ENCODE measurements around the gene KRT33A.

The KRT33A gene

DNA sequence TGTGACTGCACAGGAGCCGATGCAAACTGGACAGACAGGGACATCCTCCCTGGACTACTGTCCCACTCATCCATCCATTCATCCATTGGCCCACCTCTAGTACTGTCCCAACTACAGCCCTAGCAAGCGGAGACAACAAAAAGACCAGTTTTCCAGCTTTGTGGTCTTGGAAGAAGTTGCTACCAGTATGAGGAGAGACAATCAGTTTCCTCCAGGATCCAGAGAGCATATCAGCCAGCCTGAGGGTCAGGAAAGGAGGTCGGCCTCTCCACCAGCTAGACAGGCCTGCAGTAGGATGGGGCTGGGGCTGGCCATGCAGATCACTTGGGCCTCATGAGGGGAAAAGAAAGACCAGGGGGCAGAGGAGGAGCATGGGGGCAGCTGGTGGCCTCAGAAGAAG is 16.8 kb downstream of the KRT33A start:
- Histone ChIP-seq H3K9me3 (ENCODE audit: insufficient read depth, low read length) (no peaks in the 10 kb centered on the region), H4K20me1 (ENCODE audit: low read depth, low read length) (no peaks in the 10 kb centered on the region), H3K27ac (ENCODE audit: low read depth, low read length) (no peak overlapping the region), H3K79me2 (ENCODE audit: insufficient read depth, low read length) (no peaks in the 10 kb centered on the region), H3K4me3 (ENCODE audit: insufficient read depth, low read length, poor library complexity, severe bottlenecking) (no peak overlapping the region), H3K9me2 (replicated peaks; ENCODE audit: insufficient read depth, low read length) (no peaks in the 10 kb centered on the region), H3F3A (ENCODE audit: insufficient read depth) (no peaks in the 10 kb centered on the region), H3K9ac (ENCODE audit: low read length) (no peak overlapping the region), H3K36me3 (ENCODE audit: low read length) (no peaks in the 10 kb centered on the region), H3K27me3 (ENCODE audit: low read length) (no peaks in the 10 kb centered on the region), H2AFZ (ENCODE audit: low read depth, low read length, severe bottlenecking) (no peak overlapping the region), H3K4me2 (ENCODE audit: low read depth, low read length, poor library complexity, severe bottlenecking) (no peak overlapping the region)
- TF ChIP-seq, protein P1, sequence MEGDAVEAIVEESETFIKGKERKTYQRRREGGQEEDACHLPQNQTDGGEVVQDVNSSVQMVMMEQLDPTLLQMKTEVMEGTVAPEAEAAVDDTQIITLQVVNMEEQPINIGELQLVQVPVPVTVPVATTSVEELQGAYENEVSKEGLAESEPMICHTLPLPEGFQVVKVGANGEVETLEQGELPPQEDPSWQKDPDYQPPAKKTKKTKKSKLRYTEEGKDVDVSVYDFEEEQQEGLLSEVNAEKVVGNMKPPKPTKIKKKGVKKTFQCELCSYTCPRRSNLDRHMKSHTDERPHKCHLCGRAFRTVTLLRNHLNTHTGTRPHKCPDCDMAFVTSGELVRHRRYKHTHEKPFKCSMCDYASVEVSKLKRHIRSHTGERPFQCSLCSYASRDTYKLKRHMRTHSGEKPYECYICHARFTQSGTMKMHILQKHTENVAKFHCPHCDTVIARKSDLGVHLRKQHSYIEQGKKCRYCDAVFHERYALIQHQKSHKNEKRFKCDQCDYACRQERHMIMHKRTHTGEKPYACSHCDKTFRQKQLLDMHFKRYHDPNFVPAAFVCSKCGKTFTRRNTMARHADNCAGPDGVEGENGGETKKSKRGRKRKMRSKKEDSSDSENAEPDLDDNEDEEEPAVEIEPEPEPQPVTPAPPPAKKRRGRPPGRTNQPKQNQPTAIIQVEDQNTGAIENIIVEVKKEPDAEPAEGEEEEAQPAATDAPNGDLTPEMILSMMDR (IDR thresholded peaks at IDR 0.05; ENCODE audit: insufficient read depth, low read length, poor library complexity, severe bottlenecking): no peak
- no peak for TF ChIP-seq EZH2phosphoT487 (conservative IDR thresholded peaks at IDR 0.05; ENCODE audit: low read length)

DNA sequence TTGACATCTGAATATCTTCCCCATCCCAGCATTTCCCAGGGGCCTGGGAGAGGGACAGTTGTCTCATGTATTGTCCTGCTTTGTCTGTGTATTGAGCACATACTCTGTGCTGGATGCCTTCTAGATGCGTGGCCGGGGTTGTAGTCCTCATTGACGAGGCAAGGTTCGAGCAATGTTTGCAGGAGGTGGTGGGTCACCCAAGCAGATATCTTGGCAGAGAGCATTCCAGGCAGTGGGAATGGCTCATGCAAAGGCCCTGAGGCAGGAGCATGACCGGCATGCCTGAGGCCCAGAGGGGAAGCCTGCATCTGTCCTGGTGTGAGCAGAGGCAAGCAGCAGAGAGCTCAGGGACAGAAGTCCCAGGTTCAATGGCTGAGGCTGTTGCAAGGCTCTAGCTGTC is 17.5 kb downstream of the KRT33A start:
- no peak for TF ChIP-seq EZH2phosphoT487 (conservative IDR thresholded peaks at IDR 0.05; ENCODE audit: low read length)
- TF ChIP-seq, protein P1 (IDR thresholded peaks at IDR 0.05; ENCODE audit: insufficient read depth, low read length, poor library complexity, severe bottlenecking): no peak
- no peaks in the 10 kb centered on the region for H3K9me2 ChIP-seq (replicated peaks; ENCODE audit: insufficient read depth, low read length)
- H3K9me3 ChIP-seq (ENCODE audit: insufficient read depth, low read length): no peaks in the 10 kb centered on the region
- H2AFZ ChIP-seq (ENCODE audit: low read depth, low read length, severe bottlenecking): no peak overlapping the region
- H3K27me3 ChIP-seq (ENCODE audit: low read length): no peaks in the 10 kb centered on the region
- no peaks in the 10 kb centered on the region for H3K79me2 ChIP-seq (ENCODE audit: insufficient read depth, low read length)
- H3K36me3 ChIP-seq (ENCODE audit: low read length): no peaks in the 10 kb centered on the region
- H3K4me3 ChIP-seq (ENCODE audit: insufficient read depth, low read length, poor library complexity, severe bottlenecking): no peak overlapping the region
- no peak overlapping the region for H3K4me2 ChIP-seq (ENCODE audit: low read depth, low read length, poor library complexity, severe bottlenecking)
- no peak overlapping the region for H3K9ac ChIP-seq (ENCODE audit: low read length)
- no peak overlapping the region for H3K27ac ChIP-seq (ENCODE audit: low read depth, low read length)
- H4K20me1 ChIP-seq (ENCODE audit: low read depth, low read length): no peaks in the 10 kb centered on the region
- no peaks in the 10 kb centered on the region for H3F3A ChIP-seq (ENCODE audit: insufficient read depth)

- Histone ChIP-seq H3K4me3 (ENCODE audit: insufficient read depth, low read length, poor library complexity, severe bottlenecking) (no peak overlapping the region), H2AFZ (ENCODE audit: low read depth, low read length, severe bottlenecking) (no peak overlapping the region), H3K79me2 (ENCODE audit: insufficient read depth, low read length) (no peaks in the 10 kb centered on the region), H3K27ac (ENCODE audit: low read depth, low read length) (no peak overlapping the region), H4K20me1 (ENCODE audit: low read depth, low read length) (no peaks in the 10 kb centered on the region), H3K4me2 (ENCODE audit: low read depth, low read length, poor library complexity, severe bottlenecking) (no peak overlapping the region), H3K9ac (ENCODE audit: low read length) (no peak overlapping the region), H3K9me2 (replicated peaks; ENCODE audit: insufficient read depth, low read length) (no peaks in the 10 kb centered on the region), H3K36me3 (ENCODE audit: low read length) (no peaks in the 10 kb centered on the region), H3F3A (ENCODE audit: insufficient read depth) (no peaks in the 10 kb centered on the region), H3K9me3 (ENCODE audit: insufficient read depth, low read length) (no peaks in the 10 kb centered on the region), H3K27me3 (ENCODE audit: low read length) (no peaks in the 10 kb centered on the region)
- TF ChIP-seq, protein P1 (IDR thresholded peaks at IDR 0.05; ENCODE audit: insufficient read depth, low read length, poor library complexity, severe bottlenecking): no peak
These were observed 18.4 kb downstream of the KRT33A start for GRCh38 chr17:41332239-41332638.

GRCh38 chr17:41331606-41332005 is 19.0 kb downstream of the KRT33A start:
- H3K9me3 ChIP-seq (ENCODE audit: insufficient read depth, low read length): no peaks in the 10 kb centered on the region
- H3K4me2 ChIP-seq (ENCODE audit: low read depth, low read length, poor library complexity, severe bottlenecking): no peak overlapping the region
- TF ChIP-seq, protein P1 (IDR thresholded peaks at IDR 0.05; ENCODE audit: insufficient read depth, low read length, poor library complexity, severe bottlenecking): no peak
- TF ChIP-seq EZH2phosphoT487 (conservative IDR thresholded peaks at IDR 0.05; ENCODE audit: low read length): no peak
- H3K27me3 ChIP-seq (ENCODE audit: low read length): no peaks in the 10 kb centered on the region
- no peak overlapping the region for H2AFZ ChIP-seq (ENCODE audit: low read depth, low read length, severe bottlenecking)
- H3K27ac ChIP-seq (ENCODE audit: low read depth, low read length): no peak overlapping the region
- no peaks in the 10 kb centered on the region for H3F3A ChIP-seq (ENCODE audit: insufficient read depth)
- H3K4me3 ChIP-seq (ENCODE audit: insufficient read depth, low read length, poor library complexity, severe bottlenecking): no peak overlapping the region
- no peaks in the 10 kb centered on the region for H3K36me3 ChIP-seq (ENCODE audit: low read length)
- no peaks in the 10 kb centered on the region for H3K9me2 ChIP-seq (replicated peaks; ENCODE audit: insufficient read depth, low read length)
- no peaks in the 10 kb centered on the region for H4K20me1 ChIP-seq (ENCODE audit: low read depth, low read length)
- no peak overlapping the region for H3K9ac ChIP-seq (ENCODE audit: low read length)
- H3K79me2 ChIP-seq (ENCODE audit: insufficient read depth, low read length): no peaks in the 10 kb centered on the region
